GM12878 (cell line): ENCODE data around the gene IGLL1. TPM values are rescaled to one million over a fixed set of nuclear protein-coding genes. Genes with fewer than 3 reads are reported as not detected.

Experiments
- ATAC-seq: fragments of 200-7000 bp; cut with Tn5 transposase; 3 replicates; pipeline ENCODE4 v1.9.1; 2020; ENCODE audit warnings: mild to moderate bottlenecking, moderate library complexity
- BruUV-seq: library from RNA; stranded (reverse); fragments of 400-500 nt; replicated peaks from 2 replicates; lab custom pipeline; 2021; lab: Mats Ljungman, UMichigan
- CTCF ChIA-PET: fragments of 300-600 bp; sonication (Branson Sonifier 250); formaldehyde crosslinking; extraction: SDS; loops from one replicate; lab custom pipeline; 2021; ENCODE audit warnings: inconsistent platforms; lab: Yijun Ruan, JAX
- POLR2A ChIA-PET: fragments of 350-600 bp; formaldehyde crosslinking; extraction: SDS; loops from one replicate; lab custom pipeline; 2021; ENCODE audit warnings: inconsistent platforms; lab: Charles Lee
- RAD21 ChIA-PET: fragments of 300-600 bp; sonication (Branson Sonifier 250); formaldehyde crosslinking; loops from one replicate; lab custom pipeline; 2023; ENCODE audit warnings: antibody characterized with exemption; ENCODE audit not compliant: unreplicated experiment; lab: Charles Lee
- SMC1A ChIA-PET: fragments of 300-600 bp; sonication (Branson Sonifier 250); formaldehyde crosslinking; loops from one replicate; lab custom pipeline; 2023; ENCODE audit not compliant: unreplicated experiment, uncharacterized antibody; lab: Charles Lee
- DNase-seq: peaks from one replicate; pipeline ENCODE4 v3.0.0-alpha.2; 2011; ENCODE audit warnings: low read depth, low spot score
- FAIRE-seq: peaks from 3 replicates; lab custom pipeline; 2011; peaks lifted over from hg19 to GRCh38; lab: Jason Lieb, UNC
- H2AFZ ChIP-seq: 2 replicates; pipeline ENCODE4 v1.6.0; 2011; ENCODE audit warnings: low read depth, low read length, control low read depth; ENCODE audit not compliant: control insufficient read depth
- H3K27ac ChIP-seq: 2 replicates; pipeline ENCODE4 v1.5.1; 2011; ENCODE audit warnings: control low read depth; ENCODE audit not compliant: control insufficient read depth, insufficient read depth
- H3K27me3 ChIP-seq, 2 experiments: replicated peaks in 1 of 2; 2 replicates each; pipeline versions ENCODE4 v1.6.0 to v1.6.1; 2011; ENCODE audit warnings: low read length in 1 of 2; ENCODE audit not compliant: control insufficient read depth in 2 of 2, insufficient read depth in 2 of 2
- H3K36me3 ChIP-seq, 2 experiments: 2 replicates each; pipeline ENCODE4 v1.5.1; 2011; ENCODE audit warnings: low read length in 1 of 2; ENCODE audit not compliant: control insufficient read depth in 2 of 2, insufficient read depth in 2 of 2
- H3K4me1 ChIP-seq: 2 replicates; pipeline ENCODE4 v1.6.1; 2011; ENCODE audit warnings: mild to moderate bottlenecking, low read length, moderate library complexity, mixed read lengths; ENCODE audit not compliant: control insufficient read depth, insufficient read depth
- H3K4me2 ChIP-seq: 2 replicates; pipeline ENCODE4 v1.6.0; 2011; ENCODE audit warnings: control low read depth; ENCODE audit not compliant: control insufficient read depth, insufficient read depth
- H3K4me3 ChIP-seq: fragments of 200-600 bp; sonication (generic); 2 replicates; pipeline ENCODE4 v1.5.1; 2016
- H3K79me2 ChIP-seq: 2 replicates; pipeline ENCODE4 v1.6.0; 2011; ENCODE audit warnings: low read length; ENCODE audit not compliant: control insufficient read depth, insufficient read depth
- H3K9ac ChIP-seq: 2 replicates; pipeline ENCODE4 v1.8.0; 2011; ENCODE audit warnings: low read length, control low read depth, mixed read lengths; ENCODE audit not compliant: control insufficient read depth, insufficient read depth
- H3K9me3 ChIP-seq: replicated peaks from 3 replicates; pipeline ENCODE4 v1.5.1; 2011; ENCODE audit warnings: mild to moderate bottlenecking, low read length; ENCODE audit not compliant: control insufficient read depth, insufficient read depth
- H4K20me1 ChIP-seq: 2 replicates; pipeline ENCODE4 v1.6.0; 2011; ENCODE audit not compliant: control insufficient read depth, insufficient read depth
- ATF7 ChIP-seq: fragments of 450-650 bp; IDR thresholded peaks from 2 replicates; pipeline ENCODE4 v1.6.1; 2016; ENCODE audit warnings: low read depth, mild to moderate bottlenecking
- BCL11A ChIP-seq: IDR thresholded peaks from 2 replicates; pipeline ENCODE4 v1.6.1; 2011; ENCODE audit warnings: low read depth, low read length
- IRF5 ChIP-seq: fragments of 450-650 bp; IDR thresholded peaks from 2 replicates; pipeline ENCODE4 v1.6.1; 2017; ENCODE audit warnings: borderline replicate concordance
- NR2C1 ChIP-seq: fragments of 450-650 bp; IDR thresholded peaks from 2 replicates; pipeline ENCODE4 v1.6.1; 2017; ENCODE audit warnings: antibody characterized with exemption, mild to moderate bottlenecking, moderate library complexity
- POLR2AphosphoS5 ChIP-seq: IDR thresholded peaks from 2 replicates; pipeline ENCODE4 v1.6.1; 2011; ENCODE audit warnings: mild to moderate bottlenecking, low read length, inconsistent platforms
- RB1 ChIP-seq: fragments of 450-650 bp; formaldehyde crosslinking; IDR thresholded peaks from 2 replicates; pipeline ENCODE4 v1.6.1; 2017; ENCODE audit warnings: mild to moderate bottlenecking, borderline replicate concordance
- SIN3A ChIP-seq: IDR thresholded peaks from 2 replicates; pipeline ENCODE4 v1.6.1; 2012; ENCODE audit warnings: low read depth, low read length, improper control_type of control experiment
- SRF ChIP-seq, 2 experiments: IDR thresholded peaks; 2 replicates each; pipeline ENCODE4 v1.6.1; 2011; ENCODE audit warnings: low read depth in 2 of 2, low read length in 2 of 2, mild to moderate bottlenecking in 1 of 2, moderate library complexity in 1 of 2
- TAF1 ChIP-seq: IDR thresholded peaks from 2 replicates; pipeline ENCODE4 v1.6.1; 2011; ENCODE audit warnings: mild to moderate bottlenecking, low read depth, low read length, borderline replicate concordance
- USF1 ChIP-seq: IDR thresholded peaks from 2 replicates; pipeline ENCODE4 v1.6.1; 2011; ENCODE audit warnings: borderline replicate concordance, low read depth, mild to moderate bottlenecking, moderate library complexity, mixed read lengths, low read length; ENCODE audit not compliant: insufficient read depth; ENCODE audit errors: extremely low read length
- WGBS: methylation state at CpG from one replicate; pipeline ENCODE4 v1.1.6; 2016; ENCODE audit warnings: low lambda C conversion rate; ENCODE audit not compliant: insufficient replicate concordance, insufficient coverage; ENCODE audit errors: missing lambda C conversion rate; 5-methylcytosine and 5-hydroxymethylcytosine counted together
- in situ Hi-C: fragments of 300-500 bp; cut with MboI; formaldehyde crosslinking; loops from 9 replicates; pipeline ENCODE4 v1.14.3; 2018; ENCODE audit warnings: mixed read lengths
- intact Hi-C: fragments of 100-400 bp; cut with micrococcal nuclease; formaldehyde crosslinking; loops from one replicate; pipeline ENCODE4 v1.14.2; 2022; ENCODE audit not compliant: unreplicated experiment
- polyA plus RNA-seq, 11 experiments: library from polyadenylated mRNA; depleted of rRNA in 4 of 11; unstranded in 6 of 11; stranded (reverse) in 5 of 11; fragments of >200 nt; fragmentation: Nextera tagmentation in 4 of 11; fragmentation: Illumina TruSeq in 1 of 11; extraction: Ambion mirVana in 4 of 11; extraction: Trizol in 1 of 11; gene quantifications; 1 replicate in 1 of 11; 2 replicates in 10 of 11; pipeline versions ENCODE4 v1.2.1 to v1.2.3, GENCODE V29; 2011 to 2016; ENCODE audit warnings: inconsistent platforms in 2 of 11, missing spikeins in 2 of 11, low read depth in 1 of 11
- total RNA-seq, 4 experiments: library from RNA; depleted of rRNA in 3 of 4; stranded (reverse); fragments of >200 nt in 3 of 4; fragmentation: Illumina TruSeq in 1 of 4; extraction: Trizol in 1 of 4; gene quantifications; 2 replicates each; pipeline versions ENCODE4 v1.2.1 to v1.2.3, GENCODE V29; 2013 to 2021

The IGLL1 gene
- total and polyA plus RNA-seq, 10 of the 15 experiments (the other 5 are each of a cell fraction or from before 2014, with no cell fraction given) = not detected

- TF ChIP-seq RB1 = no peak
- no peak for TF ChIP-seq ATF7
- TF ChIP-seq SRF (IDR thresholded peaks at IDR 0.05; ENCODE audit: low read depth in 2 of 2, low read length in 2 of 2) = no peak
Measured at GRCh38 chr22:23549198-23549595, 30.9 kb downstream of the IGLL1 start (continued).

GRCh38 chr22:23548501-23549197 is 31.4 kb downstream of the IGLL1 start:
- no peak for DNase-seq
- Histone ChIP-seq H4K20me1 (no peaks in the 10 kb centered on the region), H3K27ac (no peak overlapping the region), H3K4me3 (no peak overlapping the region), H3K4me1 (no peaks in the 10 kb centered on the region), H3K9me3 (no peaks in the 10 kb centered on the region; the same call in 2 of the 3 replicates), H3K79me2 (no peaks in the 10 kb centered on the region), H3K36me3 (no peaks in the 10 kb centered on the region), H3K9ac (no peak overlapping the region), H3K4me2 (no peak overlapping the region), H2AFZ (no peak overlapping the region), H3K27me3 (no peaks in the 10 kb centered on the region; a peak in 1 of 4 replicates)
- ATAC-seq = no peak
- CTCF ChIA-PET = no interaction called here
- RAD21 ChIA-PET = no interaction called here
- SMC1A ChIA-PET = no interaction called here
- WGBS = 24% methylated on average over 8 of the region's 8 CpGs
- POLR2A ChIA-PET = no interaction called here
- no peak for TF ChIP-seq USF1
- TF ChIP-seq NR2C1 = no peak
- no peak for TF ChIP-seq POLR2AphosphoS5
- no peak for TF ChIP-seq IRF5
- TF ChIP-seq BCL11A = no peak
- TF ChIP-seq TAF1 = no peak
- TF ChIP-seq SIN3A = no peak
- intact Hi-C loops = no loop called here
- no peak for FAIRE-seq
- no TSS peak for BruUV-seq
- in situ Hi-C loops = loop anchor here (5.0 kb wide), 1 partner anchor 299 kb away; no protein-coding TSS in a partner anchor
